GM23338 (cell line): Measurements from ENCODE around the gene NUFIP2. TPM values are rescaled to one million over a fixed set of nuclear protein-coding genes. Genes with fewer than 3 reads are reported as not detected.

Experiments
- ATAC-seq: fragments of 200-7000 bp; cut with Tn5 transposase; 3 replicates; pipeline ENCODE4 v1.9.1; 2020
- DNase-seq: peaks from one replicate; pipeline ENCODE4 v3.0.0-alpha.2; 2015; ENCODE audit warnings: low spot score
- H2AFZ ChIP-seq: fragments of 200-600 bp; sonication (generic); 2 replicates; pipeline ENCODE4 v1.8.0; 2016; ENCODE audit warnings: antibody characterized with exemption, mild to moderate bottlenecking, moderate library complexity
- H3F3A ChIP-seq: fragments of 200-600 bp; sonication (generic); replicated peaks from 2 replicates; pipeline ENCODE4 v1.8.0; 2017; ENCODE audit warnings: antibody characterized with exemption, mixed run types, low read depth
- H3K27ac ChIP-seq: fragments of 200-600 bp; sonication (generic); 2 replicates; pipeline ENCODE4 v1.6.1; 2016; ENCODE audit warnings: low read depth
- H3K27me3 ChIP-seq: fragments of 200-600 bp; sonication (generic); 2 replicates; pipeline ENCODE4 v1.8.0; 2016; ENCODE audit warnings: mild to moderate bottlenecking, mixed run types, moderate library complexity; ENCODE audit not compliant: insufficient read depth
- H3K36me3 ChIP-seq: fragments of 200-600 bp; sonication (generic); 2 replicates; pipeline ENCODE4 v1.8.0; 2016; ENCODE audit warnings: mild to moderate bottlenecking; ENCODE audit not compliant: insufficient read depth
- H3K4me1 ChIP-seq: fragments of 200-600 bp; sonication (generic); 2 replicates; pipeline ENCODE4 v1.8.0; 2016; ENCODE audit warnings: mild to moderate bottlenecking, moderate library complexity; ENCODE audit not compliant: insufficient read depth
- H3K4me2 ChIP-seq: fragments of 200-600 bp; sonication (generic); 2 replicates; pipeline ENCODE4 v1.7.1; 2017; ENCODE audit warnings: mixed run types
- H3K4me3 ChIP-seq: fragments of 200-600 bp; sonication (generic); 2 replicates; pipeline ENCODE4 v1.6.1; 2016; ENCODE audit warnings: mixed run types
- H3K79me2 ChIP-seq: fragments of 200-600 bp; sonication (generic); replicated peaks from 2 replicates; pipeline ENCODE4 v1.8.0; 2017; ENCODE audit warnings: mild to moderate bottlenecking; ENCODE audit not compliant: insufficient read depth
- H3K9me2 ChIP-seq: fragments of 200-600 bp; sonication (generic); 2 replicates; pipeline ENCODE4 v1.8.0; 2017; ENCODE audit not compliant: insufficient read depth
- H4K20me1 ChIP-seq: fragments of 200-600 bp; sonication (generic); replicated peaks from 2 replicates; pipeline ENCODE4 v1.8.0; 2017; ENCODE audit warnings: mild to moderate bottlenecking; ENCODE audit not compliant: insufficient read depth
- H3K27ac Mint-ChIP-seq: 2 replicates; pipeline ENCODE4 v1.8.0; 2020; ENCODE audit warnings: inconsistent platforms, mild to moderate bottlenecking, moderate library complexity, mixed read lengths
- H3K27me3 Mint-ChIP-seq: 3 replicates; pipeline ENCODE4 v1.8.0; 2022; ENCODE audit warnings: low read depth, mild to moderate bottlenecking, moderate library complexity, mixed read lengths, inconsistent platforms; ENCODE audit not compliant: insufficient read depth, poor library complexity
- H3K36me3 Mint-ChIP-seq: 3 replicates; pipeline ENCODE4 v1.8.0; 2021; ENCODE audit warnings: low read depth, mild to moderate bottlenecking, inconsistent platforms, moderate library complexity, mixed read lengths
- H3K4me1 Mint-ChIP-seq: 3 replicates; pipeline ENCODE4 v1.8.0; 2020; ENCODE audit warnings: mild to moderate bottlenecking, inconsistent platforms, mixed read lengths
- H3K4me3 Mint-ChIP-seq: 3 replicates; pipeline ENCODE4 v1.8.0; 2021; ENCODE audit warnings: moderate library complexity, mild to moderate bottlenecking, inconsistent platforms, mixed read lengths
- H3K9me3 Mint-ChIP-seq: 3 replicates; pipeline ENCODE4 v1.8.0; 2020; ENCODE audit warnings: moderate library complexity, mild to moderate bottlenecking, inconsistent platforms, mixed read lengths
- CREB1 ChIP-seq: fragments of 250-450 bp; sonication (Bioruptor Pico); IDR thresholded peaks from 2 replicates; pipeline ENCODE4 v1.5.0; 2020; ENCODE audit warnings: low read depth, mild to moderate bottlenecking, moderate library complexity
- CTCF ChIP-seq, 2 experiments: fragments of 200-600 bp in 1 of 2; sonication (generic) in 1 of 2; conservative IDR thresholded peaks; 2 replicates each; pipeline versions ENCODE4 v1.5.1 to v1.6.1; 2016 to 2017; ENCODE audit warnings: antibody characterized with exemption in 2 of 2, low read depth in 2 of 2, mild to moderate bottlenecking in 2 of 2, moderate library complexity in 1 of 2
- ETS1 ChIP-seq: IDR thresholded peaks from 2 replicates; pipeline ENCODE4 v1.6.1; 2016; ENCODE audit warnings: antibody characterized with exemption
- EZH2 ChIP-seq: fragments of 200-600 bp; sonication (generic); IDR thresholded peaks from one replicate; pipeline ENCODE4 v1.8.0; 2017; ENCODE audit warnings: antibody characterized with exemption, mild to moderate bottlenecking, low read depth; ENCODE audit not compliant: unreplicated experiment
- EZH2phosphoT487 ChIP-seq: fragments of 200-600 bp; sonication (generic); IDR thresholded peaks from one replicate; pipeline ENCODE4 v1.8.1; 2018; ENCODE audit warnings: antibody characterized with exemption; ENCODE audit not compliant: unreplicated experiment
- JUNB ChIP-seq: IDR thresholded peaks from one replicate; pipeline ENCODE4 v1.6.1; 2016; ENCODE audit warnings: antibody characterized with exemption; ENCODE audit not compliant: unreplicated experiment
- NANOG ChIP-seq: IDR thresholded peaks from 2 replicates; pipeline ENCODE4 v1.6.1; 2016; ENCODE audit warnings: antibody characterized with exemption, borderline replicate concordance
- POLR2AphosphoS5 ChIP-seq: IDR thresholded peaks from 2 replicates; pipeline ENCODE4 v1.6.1; 2016; ENCODE audit warnings: antibody characterized with exemption, low read depth
- REST ChIP-seq: IDR thresholded peaks from one replicate; pipeline ENCODE4 v1.6.1; 2018; ENCODE audit warnings: antibody characterized with exemption; ENCODE audit not compliant: unreplicated experiment
- STAT1 ChIP-seq: IDR thresholded peaks from one replicate; pipeline ENCODE4 v1.6.1; 2016; ENCODE audit warnings: antibody characterized with exemption; ENCODE audit not compliant: unreplicated experiment
- ZNF114 ChIP-seq: fragments of 250-450 bp; sonication (Bioruptor Pico); IDR thresholded peaks from 2 replicates; pipeline ENCODE4 v1.5.0; 2020; ENCODE audit warnings: mild to moderate bottlenecking, moderate library complexity
- ZNF331 ChIP-seq: fragments of 250-450 bp; sonication (Bioruptor Pico); IDR thresholded peaks from 2 replicates; pipeline ENCODE4 v1.5.0; 2020; ENCODE audit warnings: low read depth, mild to moderate bottlenecking, moderate library complexity
- ZNF462 ChIP-seq: fragments of 250-450 bp; sonication (Bioruptor Pico); IDR thresholded peaks from 2 replicates; pipeline ENCODE4 v1.5.0; 2020; ENCODE audit warnings: mild to moderate bottlenecking, moderate library complexity
- polyA plus RNA-seq: library from polyadenylated mRNA; unstranded; fragments of >200 nt; fragmentation: Nextera tagmentation; extraction: Ambion mirVana; gene quantifications from 2 replicates; pipeline ENCODE4 v1.2.1, GENCODE V29; 2016
- total RNA-seq: library from RNA; depleted of rRNA; stranded (reverse); fragments of >200 nt; shearing (Covaris generic); gene quantifications from 2 replicates; pipeline ENCODE4 v1.2.3, GENCODE V29; 2014

NUFIP2 gene
- total and polyA plus RNA-seq, 2 experiments from 2014 or later: 22.2 to 88.5 TPM

GRCh38 chr17:29242051-29242450, 51.9 kb downstream of the NUFIP2 start:
- H3K4me2 ChIP-seq: no peak overlapping the region
- no peaks in the 10 kb centered on the region for H3K27me3 Mint-ChIP-seq
- peaks cover 20% of the 10 kb centered on the region for H3K4me1 Mint-ChIP-seq

More at GRCh38 chr17:29242051-29242450, 51.9 kb downstream of the NUFIP2 start:
- Histone ChIP-seq H3K4me1 (peaks cover 21% of the 10 kb centered on the region), H3K27ac (no peak overlapping the region), H4K20me1 (no peaks in the 10 kb centered on the region), H3K9me2 (no peaks in the 10 kb centered on the region), H3K27me3 (no peaks in the 10 kb centered on the region), H2AFZ (no peak overlapping the region), H3F3A (no peaks in the 10 kb centered on the region), H3K4me3 (no peak overlapping the region), H3K79me2 (no peaks in the 10 kb centered on the region), H3K36me3 (no peaks in the 10 kb centered on the region)
- Mint-ChIP-seq H3K9me3 (no peaks in the 10 kb centered on the region), H3K36me3 (no peaks in the 10 kb centered on the region), H3K27ac (no peak overlapping the region), H3K4me3 (no peak overlapping the region)
- ATAC-seq (no peak), DNase-seq (no peak)
- no peak for TF ChIP-seq ZNF114 (CRISPR knock-in tag)
- no peak for TF ChIP-seq ETS1
- TF ChIP-seq STAT1: no peak
- TF ChIP-seq JUNB: no peak
- no peak for TF ChIP-seq ZNF331 (CRISPR knock-in tag)
- TF ChIP-seq EZH2: no peak
- TF ChIP-seq CREB1 (CRISPR knock-in tag): no peak
- no peak for TF ChIP-seq REST
- no peak for TF ChIP-seq ZNF462
- no peak for TF ChIP-seq EZH2phosphoT487
- TF ChIP-seq CTCF (conservative IDR thresholded peaks at IDR 0.05; ENCODE audit: low read depth in 2 of 2): no peak
- no peak for TF ChIP-seq POLR2AphosphoS5
- TF ChIP-seq NANOG: no peak
